IMR-90 (cell line): ENCODE results near the gene LCK. TPM values are rescaled to one million over a fixed set of nuclear protein-coding genes. Genes with fewer than 3 reads are reported as not detected.

Source experiments
- ATAC-seq: fragments of 200-7000 bp; cut with Tn5 transposase; 2 replicates; pipeline ENCODE4 v1.9.1; 2020; ENCODE audit warnings: low read depth, mild to moderate bottlenecking, moderate library complexity
- BruUV-seq: library from RNA; stranded (reverse); fragments of 400-500 nt; replicated peaks from 2 replicates; lab custom pipeline; 2021; lab: Mats Ljungman, UMichigan
- CTCF ChIA-PET: fragments of 300-600 bp; formaldehyde crosslinking; extraction: SDS; loops from one replicate; lab custom pipeline; 2021; ENCODE audit warnings: antibody characterized with exemption; lab: Yijun Ruan, JAX
- POLR2A ChIA-PET: fragments of 300-600 bp; sonication (Branson Sonifier 250); formaldehyde crosslinking; loops from one replicate; lab custom pipeline; 2022; ENCODE audit warnings: antibody characterized with exemption; ENCODE audit not compliant: unreplicated experiment; lab: Charles Lee
- DNase-seq: peaks from one replicate; pipeline ENCODE4 v3.0.0; 2013
- H2AFZ ChIP-seq: replicated peaks from 2 replicates; pipeline ENCODE3; 2013; ENCODE audit warnings: low read length, mild to moderate bottlenecking; ENCODE audit not compliant: poor library complexity
- H2AK5ac ChIP-seq: 2 replicates; pipeline ENCODE4 v1.6.1; 2013; ENCODE audit warnings: low read depth, low read length, inconsistent platforms
- H2AK9ac ChIP-seq: replicated peaks from 2 replicates; pipeline ENCODE3; 2013; ENCODE audit warnings: mild to moderate bottlenecking, low read depth, low read length, moderate library complexity; ENCODE audit not compliant: poor library complexity
- H2BK120ac ChIP-seq: 2 replicates; pipeline ENCODE4 v1.6.1; 2013; ENCODE audit warnings: low read depth, low read length, inconsistent platforms
- H2BK15ac ChIP-seq: 3 replicates; pipeline ENCODE4 v1.6.1; 2013; ENCODE audit warnings: low read depth, low read length, inconsistent platforms
- H2BK20ac ChIP-seq: 2 replicates; pipeline ENCODE4 v1.6.1; 2013; ENCODE audit warnings: low read depth, mild to moderate bottlenecking, inconsistent platforms, low read length, moderate library complexity
- H2BK5ac ChIP-seq: 2 replicates; pipeline ENCODE4 v1.6.1; 2013; ENCODE audit warnings: mild to moderate bottlenecking, low read depth, low read length, inconsistent platforms; ENCODE audit not compliant: poor library complexity, severe bottlenecking
- H3K14ac ChIP-seq: replicated peaks from 2 replicates; pipeline ENCODE4 v1.6.1; 2013; ENCODE audit warnings: low read depth, low read length, inconsistent platforms
- H3K18ac ChIP-seq: 2 replicates; pipeline ENCODE4 v1.6.1; 2013; ENCODE audit warnings: low read depth, low read length, control low read depth
- H3K23ac ChIP-seq: 2 replicates; pipeline ENCODE4 v1.6.1; 2013; ENCODE audit warnings: low read depth, low read length, inconsistent platforms
- H3K27ac ChIP-seq: 2 replicates; pipeline ENCODE4 v1.5.1; 2013; ENCODE audit warnings: mild to moderate bottlenecking, control low read depth, low read length; ENCODE audit not compliant: insufficient read depth
- H3K27me3 ChIP-seq: 2 replicates; pipeline ENCODE4 v1.6.1; 2013; ENCODE audit warnings: low read length; ENCODE audit not compliant: control insufficient read depth, insufficient read depth
- H3K36me3 ChIP-seq: 2 replicates; pipeline ENCODE4 v1.6.1; 2013; ENCODE audit warnings: low read length, mixed read lengths; ENCODE audit not compliant: control insufficient read depth, insufficient read depth
- H3K4ac ChIP-seq: 2 replicates; pipeline ENCODE4 v1.6.1; 2013; ENCODE audit warnings: low read depth, low read length, inconsistent platforms
- H3K4me1 ChIP-seq: 2 replicates; pipeline ENCODE4 v1.6.1; 2013; ENCODE audit warnings: low read length, mixed read lengths; ENCODE audit not compliant: control insufficient read depth, insufficient read depth
- H3K4me2 ChIP-seq: 2 replicates; pipeline ENCODE4 v1.6.1; 2013; ENCODE audit warnings: low read depth, mild to moderate bottlenecking, control low read depth, low read length, moderate library complexity
- H3K4me3 ChIP-seq: 2 replicates; pipeline ENCODE4 v1.5.1; 2013; ENCODE audit warnings: low read depth, mild to moderate bottlenecking, control low read depth, low read length, moderate library complexity; ENCODE audit not compliant: insufficient read depth
- H3K56ac ChIP-seq: 2 replicates; pipeline ENCODE4 v1.6.1; 2013; ENCODE audit warnings: low read length, inconsistent platforms; ENCODE audit not compliant: insufficient read depth; ENCODE audit errors: extremely low read depth
- H3K79me1 ChIP-seq, 2 experiments: 2 replicates each; pipeline ENCODE4 v1.6.1; 2013; ENCODE audit warnings: low read length in 2 of 2, inconsistent platforms in 1 of 2, low read depth in 1 of 2
- H3K9ac ChIP-seq: 2 replicates; pipeline ENCODE4 v1.6.1; 2013; ENCODE audit warnings: low read depth, low read length, control low read depth
- H3K9me1 ChIP-seq: 2 replicates; pipeline ENCODE4 v1.6.1; 2013; ENCODE audit warnings: low read length, inconsistent platforms; ENCODE audit not compliant: insufficient read depth
- H3K9me3 ChIP-seq: 2 replicates; pipeline ENCODE4 v1.6.1; 2013; ENCODE audit warnings: low read length; ENCODE audit not compliant: control insufficient read depth, insufficient read depth
- H4K20me1 ChIP-seq: 2 replicates; pipeline ENCODE4 v1.6.1; 2013; ENCODE audit warnings: low read length, inconsistent platforms; ENCODE audit not compliant: insufficient read depth
- H4K5ac ChIP-seq: 2 replicates; pipeline ENCODE4 v1.6.1; 2013; ENCODE audit warnings: mild to moderate bottlenecking, low read depth, low read length, control low read depth
- H4K8ac ChIP-seq, 2 experiments: 2 replicates each; pipeline ENCODE4 v1.6.1; 2013; ENCODE audit warnings: low read depth in 2 of 2, low read length in 2 of 2, control low read depth in 1 of 2, inconsistent platforms in 1 of 2
- H4K91ac ChIP-seq: 2 replicates; pipeline ENCODE4 v1.6.1; 2013; ENCODE audit warnings: low read depth, low read length, inconsistent platforms; ENCODE audit not compliant: insufficient read depth
- BHLHE40 ChIP-seq: fragments of 150-350 bp; IDR thresholded peaks from 2 replicates; pipeline ENCODE4 v1.6.1; 2016; ENCODE audit warnings: mild to moderate bottlenecking, low read depth, low read length
- CEBPB ChIP-seq: IDR thresholded peaks from 2 replicates; pipeline ENCODE4 v1.6.1; 2012; ENCODE audit warnings: low read depth, low read length, improper control_type of control experiment
- CTCF ChIP-seq: conservative IDR thresholded peaks from 2 replicates; pipeline ENCODE4 v1.5.1; 2012; ENCODE audit warnings: mild to moderate bottlenecking, low read depth, low read length, improper control_type of control experiment
- ELK1 ChIP-seq: fragments of 150-350 bp; IDR thresholded peaks from 2 replicates; pipeline ENCODE4 v1.6.1; 2016; ENCODE audit warnings: low read depth, mild to moderate bottlenecking, low read length, moderate library complexity, borderline replicate concordance
- FOS ChIP-seq: fragments of 150-350 bp; IDR thresholded peaks from 2 replicates; pipeline ENCODE4 v1.6.1; 2016; ENCODE audit warnings: low read depth, low read length
- MAFK ChIP-seq: IDR thresholded peaks from 2 replicates; pipeline ENCODE4 v1.6.1; 2012; ENCODE audit warnings: low read depth, low read length, improper control_type of control experiment
- MXI1 ChIP-seq: IDR thresholded peaks from 2 replicates; pipeline ENCODE4 v1.6.1; 2012; ENCODE audit warnings: low read depth, mild to moderate bottlenecking, low read length, moderate library complexity, borderline replicate concordance
- NFE2L2 ChIP-seq: fragments of 150-350 bp; IDR thresholded peaks from 2 replicates; pipeline ENCODE4 v1.6.1; 2016; ENCODE audit warnings: low read depth, mild to moderate bottlenecking, low read length
- POLR2A ChIP-seq: IDR thresholded peaks from 2 replicates; pipeline ENCODE4 v1.6.1; 2012; ENCODE audit warnings: mild to moderate bottlenecking, low read depth, low read length
- RAD21 ChIP-seq: IDR thresholded peaks from 2 replicates; pipeline ENCODE4 v1.6.1; 2012; ENCODE audit warnings: low read length, improper control_type of control experiment
- RFX5 ChIP-seq: IDR thresholded peaks from 2 replicates; pipeline ENCODE4 v1.8.0; 2012; ENCODE audit warnings: low read depth, mild to moderate bottlenecking, low read length, moderate library complexity
- USF2 ChIP-seq: fragments of 150-350 bp; IDR thresholded peaks from 2 replicates; pipeline ENCODE4 v1.6.1; 2017; ENCODE audit warnings: mild to moderate bottlenecking, antibody characterized with exemption, low read length, low read depth
- WGBS, 2 experiments: methylation state at CpG; one replicate each; pipeline versions ENCODE4 v1.1.5 to v1.1.7; 2013; ENCODE audit warnings: missing lambda C conversion rate in 2 of 2; ENCODE audit not compliant: insufficient read length in 1 of 2; ENCODE audit errors: extremely low coverage in 2 of 2; 5-methylcytosine and 5-hydroxymethylcytosine counted together
- dilution Hi-C: fragments of 300-500 bp; cut with HindIII; formaldehyde crosslinking; loops from one replicate; pipeline ENCODE4 v1.14.3; 2018; ENCODE audit warnings: low sequenced_read_pairs; ENCODE audit not compliant: unreplicated experiment
- in situ Hi-C: fragments of 300-500 bp; cut with MboI; formaldehyde crosslinking; loops from 3 replicates; pipeline ENCODE4 v1.14.3; 2019; ENCODE audit warnings: low sequenced_read_pairs, inconsistent platforms, mixed read lengths
- intact Hi-C: fragments of 100-400 bp; cut with micrococcal nuclease; formaldehyde crosslinking; loops from 2 replicates; pipeline ENCODE4 v1.10.0; 2022
- polyA plus RNA-seq, 3 experiments: library from polyadenylated mRNA; depleted of rRNA; stranded (reverse); fragments of >200 nt; gene quantifications; 2 replicates each; pipeline ENCODE4 v1.2.3, GENCODE V29; 2012; ENCODE audit warnings: low replicate concordance in 1 of 3
- total RNA-seq: library from RNA; depleted of rRNA; stranded (reverse); fragments of >200 nt; gene quantifications from 2 replicates; pipeline ENCODE4 v1.2.3, GENCODE V29; 2012

Gene LCK
- total and polyA plus RNA-seq, 2 of the 4 experiments (the other 2 are of a cell fraction) = not detected

- ChIA-PET POLR2A (no interaction called here), CTCF (no interaction called here)
These were observed 22.3 kb upstream of the LCK start for GRCh38 chr1:32228771-32229170.

More at GRCh38 chr1:32228771-32229170, 22.3 kb upstream of the LCK start:
- H2AFZ ChIP-seq = no peak overlapping the region
- intact Hi-C loops = no loop called here
- dilution Hi-C loops = no loop called here
- no peak overlapping the region for H4K5ac ChIP-seq
- peaks cover 57% of the 10 kb centered on the region for H3K36me3 ChIP-seq
- H3K4ac ChIP-seq = no peak overlapping the region
- no peak overlapping the region for H3K9ac ChIP-seq
- H2BK120ac ChIP-seq = no peak overlapping the region
- no peak overlapping the region for H4K8ac ChIP-seq
- no peak overlapping the region for H2BK5ac ChIP-seq
- no peak overlapping the region for H3K27ac ChIP-seq
- ATAC-seq (no peak), DNase-seq (no peak)
- no TSS peak for BruUV-seq
- H3K23ac ChIP-seq = no peak overlapping the region
- H3K4me1 ChIP-seq = no peaks in the 10 kb centered on the region
- in situ Hi-C loops = no loop called here
- peaks cover 14 to 31% of the 10 kb centered on the region in 2 experiments for H3K79me1 ChIP-seq
- no CpG with 5 or more reads among the region's 3 CpGs for WGBS, 2 experiments
- no peak overlapping the region for H3K4me3 ChIP-seq
- no peak overlapping the region for H3K4me2 ChIP-seq
- no peak overlapping the region for H2AK5ac ChIP-seq
- no peaks in the 10 kb centered on the region for H3K9me3 ChIP-seq
- no peaks in the 10 kb centered on the region for H3K27me3 ChIP-seq
- H3K56ac ChIP-seq = no peak overlapping the region
- 0 out of 2 replicates have a peak, but pooled peaks cover 10% of the 10 kb centered on the region for H4K20me1 ChIP-seq
- H3K18ac ChIP-seq = no peak overlapping the region
- peak overlapping the region; percentile 55 for H2AK9ac ChIP-seq
- H3K9me1 ChIP-seq = peaks cover 5% of the 10 kb centered on the region; the same call in 1 of the 2 replicates
- no peak overlapping the region for H2BK20ac ChIP-seq
- TF ChIP-seq RAD21 = no peak
- no peak for TF ChIP-seq POLR2A
- no peak for TF ChIP-seq RFX5
- TF ChIP-seq CEBPB = no peak
- no peak for TF ChIP-seq MXI1
- no peak for TF ChIP-seq CTCF
- no peak for TF ChIP-seq NFE2L2
- TF ChIP-seq FOS = no peak
- TF ChIP-seq USF2 = no peak
- TF ChIP-seq BHLHE40 = no peak
- TF ChIP-seq ELK1 = no peak
- TF ChIP-seq MAFK = no peak
- no peak overlapping the region for H4K91ac ChIP-seq
- no peak overlapping the region for H2BK15ac ChIP-seq
- no peak overlapping the region for H3K14ac ChIP-seq
